Nephron progenitor cell (in vitro differentiated cells): ENCODE measurements around the gene TRIM4.

Experiments
- DNase-seq: peaks from one replicate; pipeline ENCODE4 v3.0.0; 2021
- H3K27ac Mint-ChIP-seq: 2 replicates; pipeline ENCODE4 v1.8.0; 2021; ENCODE audit warnings: mild to moderate bottlenecking, moderate library complexity, mixed read lengths
- H3K27me3 Mint-ChIP-seq: 2 replicates; pipeline ENCODE4 v1.8.0; 2021; ENCODE audit warnings: mild to moderate bottlenecking, low read depth, mixed read lengths; ENCODE audit not compliant: poor library complexity
- H3K36me3 Mint-ChIP-seq: 2 replicates; pipeline ENCODE4 v1.8.0; 2021; ENCODE audit warnings: low read depth, mixed read lengths
- H3K4me1 Mint-ChIP-seq: 2 replicates; pipeline ENCODE4 v1.8.0; 2021; ENCODE audit warnings: mixed read lengths
- H3K4me3 Mint-ChIP-seq: 2 replicates; pipeline ENCODE4 v1.8.0; 2021; ENCODE audit warnings: mild to moderate bottlenecking, moderate library complexity, mixed read lengths
- H3K9me3 Mint-ChIP-seq: 2 replicates; pipeline ENCODE4 v1.8.0; 2021; ENCODE audit warnings: mild to moderate bottlenecking, moderate library complexity, mixed read lengths
- TF ChIP-seq, protein P1 (sequence below): fragments of 200-600 bp; sonication (generic); IDR thresholded peaks from 2 replicates; pipeline ENCODE4 v1.5.0; 2021; ENCODE audit warnings: antibody characterized with exemption

TRIM4 gene

DNA sequence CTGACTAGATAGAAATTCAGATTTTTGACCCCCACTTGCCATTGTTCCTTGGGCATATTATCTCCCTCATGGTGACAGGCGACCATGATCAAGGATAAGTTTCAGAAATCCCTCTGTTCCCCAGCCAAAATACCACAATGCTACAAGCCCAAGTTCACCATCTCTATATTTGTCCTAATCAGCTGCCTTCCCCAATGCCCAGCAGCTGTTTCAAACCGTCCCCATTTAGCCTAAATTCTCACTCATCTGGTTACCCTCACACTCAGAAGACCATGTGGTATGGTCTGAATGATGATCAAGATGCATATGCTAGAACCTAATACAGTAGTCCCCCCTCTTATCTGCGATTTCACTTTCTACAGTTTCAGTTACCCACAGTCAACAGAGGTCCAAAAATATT, 11.0 kb upstream of the TRIM4 start:
- Mint-ChIP-seq H3K27ac (no peak overlapping the region), H3K36me3 (no peaks in the 10 kb centered on the region), H3K27me3 (peaks cover 65% of the 10 kb centered on the region), H3K4me1 (peaks cover 33% of the 10 kb centered on the region), H3K9me3 (no peaks in the 10 kb centered on the region), H3K4me3 (no peak overlapping the region)
- no peak for DNase-seq
- TF ChIP-seq, protein P1, sequence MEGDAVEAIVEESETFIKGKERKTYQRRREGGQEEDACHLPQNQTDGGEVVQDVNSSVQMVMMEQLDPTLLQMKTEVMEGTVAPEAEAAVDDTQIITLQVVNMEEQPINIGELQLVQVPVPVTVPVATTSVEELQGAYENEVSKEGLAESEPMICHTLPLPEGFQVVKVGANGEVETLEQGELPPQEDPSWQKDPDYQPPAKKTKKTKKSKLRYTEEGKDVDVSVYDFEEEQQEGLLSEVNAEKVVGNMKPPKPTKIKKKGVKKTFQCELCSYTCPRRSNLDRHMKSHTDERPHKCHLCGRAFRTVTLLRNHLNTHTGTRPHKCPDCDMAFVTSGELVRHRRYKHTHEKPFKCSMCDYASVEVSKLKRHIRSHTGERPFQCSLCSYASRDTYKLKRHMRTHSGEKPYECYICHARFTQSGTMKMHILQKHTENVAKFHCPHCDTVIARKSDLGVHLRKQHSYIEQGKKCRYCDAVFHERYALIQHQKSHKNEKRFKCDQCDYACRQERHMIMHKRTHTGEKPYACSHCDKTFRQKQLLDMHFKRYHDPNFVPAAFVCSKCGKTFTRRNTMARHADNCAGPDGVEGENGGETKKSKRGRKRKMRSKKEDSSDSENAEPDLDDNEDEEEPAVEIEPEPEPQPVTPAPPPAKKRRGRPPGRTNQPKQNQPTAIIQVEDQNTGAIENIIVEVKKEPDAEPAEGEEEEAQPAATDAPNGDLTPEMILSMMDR = no peak

DNA sequence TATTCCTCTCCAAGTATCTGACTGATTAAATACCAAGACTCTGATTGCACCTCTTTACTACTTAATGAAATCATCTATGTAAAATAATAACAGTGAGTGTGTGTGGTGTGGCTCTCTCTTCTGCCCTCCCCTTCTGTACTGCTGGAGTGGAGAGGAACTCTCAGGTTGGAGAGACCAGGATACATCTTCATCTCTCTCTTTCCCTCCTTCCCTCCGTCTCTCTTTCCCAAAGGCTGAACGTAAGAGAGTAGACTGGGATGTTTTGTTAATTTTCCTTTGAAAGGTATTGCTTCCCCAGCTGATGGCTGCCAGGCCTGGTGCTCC, 10.4 kb upstream of the TRIM4 start:
- Mint-ChIP-seq H3K36me3 (no peaks in the 10 kb centered on the region), H3K4me3 (peak overlapping the region; percentile 73), H3K27ac (no peak overlapping the region), H3K27me3 (peaks cover 69% of the 10 kb centered on the region), H3K9me3 (no peaks in the 10 kb centered on the region), H3K4me1 (peaks cover 33% of the 10 kb centered on the region)
- DNase-seq = no peak
- TF ChIP-seq, protein P1 = no peak

DNA sequence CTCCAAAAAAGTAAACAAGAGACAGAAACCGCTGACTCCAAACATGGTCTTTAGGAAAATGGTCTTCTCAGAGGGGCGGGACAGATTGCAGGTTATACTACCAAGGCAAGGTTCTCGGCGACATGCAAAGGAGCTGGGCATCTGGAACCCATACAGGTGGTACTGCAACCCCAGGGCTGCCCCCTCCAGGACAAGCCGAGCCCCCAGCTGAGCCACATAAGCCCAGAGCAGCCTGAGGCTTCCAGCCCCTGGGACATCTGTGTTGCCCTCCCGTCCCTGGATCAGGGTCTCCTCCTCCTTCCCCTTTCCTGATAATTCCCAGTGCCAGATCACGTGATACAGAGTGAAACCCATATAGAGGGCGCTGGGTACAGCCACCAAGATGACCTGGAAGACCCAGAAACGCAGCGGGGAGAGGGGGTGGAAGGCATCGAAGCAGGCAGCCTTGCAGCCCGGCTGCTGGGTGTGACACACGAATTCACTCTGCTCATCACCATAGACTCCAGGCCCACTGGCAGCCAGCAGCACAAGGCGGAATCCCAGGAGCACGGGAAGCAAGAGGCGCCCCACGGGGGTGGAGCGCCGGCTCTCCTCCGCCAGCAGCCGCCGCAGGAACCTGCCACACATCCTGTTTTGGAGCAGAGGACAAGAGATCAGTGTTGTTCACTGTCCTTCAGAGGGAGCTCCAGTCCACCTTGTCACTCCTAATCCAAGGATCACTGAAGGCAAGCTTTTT, 9.8 kb upstream of the TRIM4 start, which contains the start of gene GJC3:
TSS of gene GJC3 (minus strand) at position 627 of the 736 bp plus-strand sequence. CDS start at position 627, 0 bp downstream.
- Mint-ChIP-seq H3K27me3 (peaks cover 68% of the 10 kb centered on the region), H3K4me1 (peaks cover 33% of the 10 kb centered on the region), H3K9me3 (no peaks in the 10 kb centered on the region), H3K4me3 (peak within 1 kb of the TSS; percentile 73), H3K36me3 (no peaks in the 10 kb centered on the region), H3K27ac (peak within 1 kb of the TSS; percentile 37)
- TF ChIP-seq, protein P1 = peak; percentile 13
- peak; percentile 53 for DNase-seq

DNA sequence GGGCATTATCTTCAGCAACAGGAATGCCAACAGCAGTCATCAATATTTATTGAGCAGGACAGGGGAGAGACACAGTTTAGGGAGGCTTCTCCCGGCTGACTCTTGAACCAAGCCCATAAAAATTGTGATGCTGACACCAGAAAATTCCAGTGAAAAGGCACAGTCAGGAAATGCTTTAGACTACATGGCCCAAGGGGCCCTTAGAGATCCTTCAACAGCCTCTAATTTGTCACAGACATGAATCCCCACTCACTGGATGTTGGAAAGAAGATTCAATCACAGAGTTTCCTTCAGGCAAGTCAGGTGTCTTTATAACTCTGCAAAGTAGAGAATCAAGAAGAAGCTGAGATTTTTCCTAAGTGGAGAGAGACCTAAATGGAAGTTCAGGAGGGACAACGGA, 8.9 kb upstream of the TRIM4 start:
- peaks cover 71% of the 10 kb centered on the region for H3K27me3 Mint-ChIP-seq

DNA sequence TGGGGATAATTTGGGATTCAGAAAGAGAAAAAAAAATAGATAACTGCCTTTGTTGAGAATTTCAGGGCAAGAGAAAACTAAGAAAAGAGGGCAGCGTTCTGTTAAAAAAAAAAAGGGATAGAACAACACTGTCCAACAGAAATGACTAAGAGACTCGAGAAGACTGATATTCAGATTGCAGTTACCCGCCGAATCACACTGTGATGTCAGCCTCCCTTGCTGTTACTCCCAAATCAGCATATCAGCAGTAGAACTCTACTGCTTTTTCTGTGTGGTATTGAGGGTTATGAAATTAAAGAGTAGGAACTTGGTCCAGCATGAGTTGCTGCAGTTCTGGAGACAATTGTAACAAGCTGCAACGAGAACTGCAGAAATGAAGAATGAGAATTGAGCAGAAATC, 8.2 kb upstream of the TRIM4 start:
- DNase-seq = no peak
- Mint-ChIP-seq H3K4me3 (no peak overlapping the region), H3K36me3 (no peaks in the 10 kb centered on the region), H3K27me3 (peaks cover 68% of the 10 kb centered on the region), H3K9me3 (peaks cover 4% of the 10 kb centered on the region), H3K27ac (no peak overlapping the region), H3K4me1 (peaks cover 33% of the 10 kb centered on the region)
- TF ChIP-seq, protein P1 = no peak

More for the DNA sequence above, 8.9 kb upstream of the TRIM4 start:
- Mint-ChIP-seq H3K27ac (no peak overlapping the region), H3K36me3 (no peaks in the 10 kb centered on the region), H3K9me3 (no peaks in the 10 kb centered on the region), H3K4me1 (peaks cover 33% of the 10 kb centered on the region), H3K4me3 (peak overlapping the region; percentile 59)
- TF ChIP-seq, protein P1 = no peak
- DNase-seq = no peak

DNA sequence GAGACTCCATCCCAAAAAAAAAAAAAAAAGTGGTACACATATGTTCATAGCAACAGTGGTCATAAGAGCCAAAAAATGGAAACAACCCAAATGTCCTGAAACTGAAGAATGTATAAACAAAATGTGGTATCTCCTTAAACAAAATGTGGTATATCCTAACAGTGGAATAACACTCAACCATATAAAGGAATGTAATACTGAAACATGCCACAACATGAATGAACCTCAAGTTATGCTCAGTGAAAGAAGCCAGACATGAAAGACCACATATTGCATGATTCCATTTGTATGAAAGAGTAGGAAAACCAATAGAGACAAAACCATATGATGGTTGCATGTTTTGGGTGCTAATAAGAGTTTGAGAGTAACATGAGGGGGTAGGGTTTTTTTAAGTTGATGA, 7.0 kb upstream of the TRIM4 start:
- DNase-seq = no peak
- Mint-ChIP-seq H3K27me3 (peaks cover 56% of the 10 kb centered on the region), H3K27ac (no peak overlapping the region), H3K36me3 (no peaks in the 10 kb centered on the region), H3K4me3 (no peak overlapping the region), H3K4me1 (peaks cover 33% of the 10 kb centered on the region), H3K9me3 (peaks cover 13% of the 10 kb centered on the region)
- TF ChIP-seq, protein P1 = no peak
